ENCODE measurements around the gene ACVR2A. TPM values are rescaled to one million over a fixed set of nuclear protein-coding genes. Genes with fewer than 3 reads are reported as not detected.

The ACVR2A gene
- total RNA-seq, 1 experiment from 2014 or later, result 6.8 TPM

GRCh38 chr2:147854557-147855134, 9.8 kb downstream of the ACVR2A start:
- no peak for DNase-seq (ENCODE audit: low read depth)

GRCh38 chr2:147855316-147855715, 10.5 kb downstream of the ACVR2A start:
- DNase-seq (ENCODE audit: low read depth), result no peak

GRCh38 chr2:147855977-147856376, 11.1 kb downstream of the ACVR2A start:
- DNase-seq (ENCODE audit: low read depth), result no peak

- no peak for DNase-seq (ENCODE audit: low read depth)
Measured at GRCh38 chr2:147860009-147860408, 15.2 kb downstream of the ACVR2A start.

- no peak for DNase-seq (ENCODE audit: low read depth)
Measured at GRCh38 chr2:147862859-147863516, 18.2 kb downstream of the ACVR2A start.

GRCh38 chr2:147863835-147864234, 19.0 kb downstream of the ACVR2A start:
- no peak for DNase-seq (ENCODE audit: low read depth)

- DNase-seq (ENCODE audit: low read depth), result no peak
Measured at GRCh38 chr2:147865560-147865959, 20.7 kb downstream of the ACVR2A start.

- DNase-seq (ENCODE audit: low read depth), result peak; percentile 11
Measured at GRCh38 chr2:147867050-147867449, 22.2 kb downstream of the ACVR2A start.

- no peak for DNase-seq (ENCODE audit: low read depth)
Measured at GRCh38 chr2:147869934-147870333, 25.1 kb downstream of the ACVR2A start.

- DNase-seq (ENCODE audit: low read depth), result no peak
Measured at GRCh38 chr2:147872967-147873366, 28.1 kb downstream of the ACVR2A start.

- DNase-seq (ENCODE audit: low read depth), result no peak
Measured at GRCh38 chr2:147873859-147874483, 29.1 kb downstream of the ACVR2A start.

GRCh38 chr2:147879846-147880245, 35.0 kb downstream of the ACVR2A start:
- no peak for DNase-seq (ENCODE audit: low read depth)

GRCh38 chr2:147882631-147883030, 37.8 kb downstream of the ACVR2A start:
- DNase-seq (ENCODE audit: low read depth), result no peak

- DNase-seq (ENCODE audit: low read depth), result no peak
Measured at GRCh38 chr2:147884830-147885229, 40.0 kb downstream of the ACVR2A start.

GRCh38 chr2:147886136-147886535, 41.3 kb downstream of the ACVR2A start:
- DNase-seq (ENCODE audit: low read depth), result no peak

- no peak for DNase-seq (ENCODE audit: low read depth)
Measured at GRCh38 chr2:147888680-147889079, 43.9 kb downstream of the ACVR2A start.

- DNase-seq (ENCODE audit: low read depth), result no peak
Measured at GRCh38 chr2:147904051-147904450, 59.2 kb downstream of the ACVR2A start.

- DNase-seq (ENCODE audit: low read depth), result no peak
Measured at GRCh38 chr2:147909178-147909577, 64.3 kb downstream of the ACVR2A start.

- DNase-seq (ENCODE audit: low read depth), result peak; percentile 62
Measured at GRCh38 chr2:147910990-147911473, 66.2 kb downstream of the ACVR2A start.

- peak; percentile 51 for DNase-seq (ENCODE audit: low read depth)
Measured at GRCh38 chr2:147913701-147914480, 69.1 kb downstream of the ACVR2A start.

GRCh38 chr2:147916067-147916466, 71.2 kb downstream of the ACVR2A start:
- DNase-seq (ENCODE audit: low read depth), result no peak

- no peak for DNase-seq (ENCODE audit: low read depth)
Measured at GRCh38 chr2:147916723-147917122, 71.9 kb downstream of the ACVR2A start.
